WTC11 (cell line): ENCODE data around the gene CREG2.

ENCODE experiments used
- E2F5 ChIP-seq: sonication (generic); formaldehyde crosslinking; IDR thresholded peaks from 2 replicates; pipeline ENCODE4 v1.8.1; 2022; ENCODE audit warnings: mild to moderate bottlenecking, moderate library complexity, missing genetic modification reagents
- GABPB1 ChIP-seq: sonication (generic); formaldehyde crosslinking; IDR thresholded peaks from 2 replicates; pipeline ENCODE4 v1.8.1; 2023; ENCODE audit warnings: mild to moderate bottlenecking, missing genetic modification reagents
- NFYB ChIP-seq: sonication (generic); formaldehyde crosslinking; conservative IDR thresholded peaks from 2 replicates; pipeline ENCODE4 v1.8.0; 2022; ENCODE audit warnings: low read depth, missing genetic modification reagents
- NR2C2 ChIP-seq: sonication (generic); formaldehyde crosslinking; IDR thresholded peaks from 2 replicates; pipeline ENCODE4 v1.8.0; 2022; ENCODE audit warnings: mild to moderate bottlenecking, missing genetic modification reagents
- OVOL2 ChIP-seq: fragments of 250-450 bp; sonication (Bioruptor Pico); IDR thresholded peaks from 2 replicates; pipeline ENCODE4 v1.9.0; 2021; ENCODE audit warnings: mild to moderate bottlenecking, borderline replicate concordance
- USF2 ChIP-seq: sonication (generic); formaldehyde crosslinking; IDR thresholded peaks from 2 replicates; pipeline ENCODE4 v1.8.1; 2023; ENCODE audit warnings: mild to moderate bottlenecking, missing genetic modification reagents, moderate library complexity
- ZNF232 ChIP-seq: sonication (generic); formaldehyde crosslinking; IDR thresholded peaks from 2 replicates; pipeline ENCODE4 v1.8.0; 2022; ENCODE audit warnings: mild to moderate bottlenecking, missing genetic modification reagents
- ZNF263 ChIP-seq: sonication (generic); formaldehyde crosslinking; IDR thresholded peaks from 2 replicates; pipeline ENCODE4 v1.8.1; 2022; ENCODE audit warnings: low read depth, mild to moderate bottlenecking, moderate library complexity, missing genetic modification reagents
- ZNF416 ChIP-seq: fragments of 250-450 bp; sonication (Bioruptor Pico); IDR thresholded peaks from 2 replicates; pipeline ENCODE4 v1.9.0; 2021; ENCODE audit warnings: mild to moderate bottlenecking, inconsistent platforms
- TF ChIP-seq, protein P1 (sequence below): sonication (generic); formaldehyde crosslinking; conservative IDR thresholded peaks from 2 replicates; pipeline ENCODE4 v1.8.1; 2023; ENCODE audit warnings: mild to moderate bottlenecking, low read depth, missing genetic modification reagents, moderate library complexity
- TF ChIP-seq, protein P2 (sequence below): fragments of 200-600 bp; IDR thresholded peaks from 2 replicates; pipeline ENCODE4 v1.8.0; 2022; ENCODE audit warnings: antibody characterized with exemption
- TF ChIP-seq, protein P3 (sequence below): sonication (generic); formaldehyde crosslinking; IDR thresholded peaks from 2 replicates; pipeline ENCODE4 v1.8.1; 2023; ENCODE audit warnings: mild to moderate bottlenecking, missing genetic modification reagents
- TF ChIP-seq, protein P4 (sequence below): sonication (generic); formaldehyde crosslinking; IDR thresholded peaks from 2 replicates; pipeline ENCODE4 v1.8.1; 2023; ENCODE audit warnings: mild to moderate bottlenecking, moderate library complexity, missing genetic modification reagents
- TF ChIP-seq, protein P5 (sequence below): sonication (generic); formaldehyde crosslinking; IDR thresholded peaks from 2 replicates; pipeline ENCODE4 v1.8.0; 2023; ENCODE audit warnings: missing genetic modification reagents

DNA sequence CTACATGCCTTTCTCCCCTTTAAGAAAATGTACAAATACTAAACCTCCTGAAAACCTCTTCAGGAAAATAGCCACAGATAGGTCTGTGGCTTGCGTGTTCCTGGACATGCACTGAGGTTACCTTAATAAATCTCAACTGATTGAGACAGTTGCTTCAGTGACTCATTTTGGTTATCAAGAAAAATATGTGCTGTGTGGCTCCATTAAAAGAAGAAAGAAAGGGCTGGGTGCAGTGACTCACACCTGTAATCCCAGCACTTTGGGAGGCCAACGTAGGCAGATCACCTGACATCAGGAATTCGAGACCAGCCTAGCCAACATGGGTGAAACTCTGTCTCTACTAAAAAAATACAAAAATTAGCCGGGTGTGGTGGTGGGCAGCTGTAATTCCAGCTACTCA is 27.1 kb downstream of the CREG2 start:
- TF ChIP-seq GABPB1 (CRISPR knock-in tag), result no peak
- TF ChIP-seq, protein P1, sequence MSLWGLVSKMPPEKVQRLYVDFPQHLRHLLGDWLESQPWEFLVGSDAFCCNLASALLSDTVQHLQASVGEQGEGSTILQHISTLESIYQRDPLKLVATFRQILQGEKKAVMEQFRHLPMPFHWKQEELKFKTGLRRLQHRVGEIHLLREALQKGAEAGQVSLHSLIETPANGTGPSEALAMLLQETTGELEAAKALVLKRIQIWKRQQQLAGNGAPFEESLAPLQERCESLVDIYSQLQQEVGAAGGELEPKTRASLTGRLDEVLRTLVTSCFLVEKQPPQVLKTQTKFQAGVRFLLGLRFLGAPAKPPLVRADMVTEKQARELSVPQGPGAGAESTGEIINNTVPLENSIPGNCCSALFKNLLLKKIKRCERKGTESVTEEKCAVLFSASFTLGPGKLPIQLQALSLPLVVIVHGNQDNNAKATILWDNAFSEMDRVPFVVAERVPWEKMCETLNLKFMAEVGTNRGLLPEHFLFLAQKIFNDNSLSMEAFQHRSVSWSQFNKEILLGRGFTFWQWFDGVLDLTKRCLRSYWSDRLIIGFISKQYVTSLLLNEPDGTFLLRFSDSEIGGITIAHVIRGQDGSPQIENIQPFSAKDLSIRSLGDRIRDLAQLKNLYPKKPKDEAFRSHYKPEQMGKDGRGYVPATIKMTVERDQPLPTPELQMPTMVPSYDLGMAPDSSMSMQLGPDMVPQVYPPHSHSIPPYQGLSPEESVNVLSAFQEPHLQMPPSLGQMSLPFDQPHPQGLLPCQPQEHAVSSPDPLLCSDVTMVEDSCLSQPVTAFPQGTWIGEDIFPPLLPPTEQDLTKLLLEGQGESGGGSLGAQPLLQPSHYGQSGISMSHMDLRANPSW, result no peak
- TF ChIP-seq ZNF416, result no peak
- TF ChIP-seq USF2 (CRISPR knock-in tag), result no peak
- TF ChIP-seq E2F5, result no peak
- no peak for TF ChIP-seq NFYB
- TF ChIP-seq, protein P2, sequence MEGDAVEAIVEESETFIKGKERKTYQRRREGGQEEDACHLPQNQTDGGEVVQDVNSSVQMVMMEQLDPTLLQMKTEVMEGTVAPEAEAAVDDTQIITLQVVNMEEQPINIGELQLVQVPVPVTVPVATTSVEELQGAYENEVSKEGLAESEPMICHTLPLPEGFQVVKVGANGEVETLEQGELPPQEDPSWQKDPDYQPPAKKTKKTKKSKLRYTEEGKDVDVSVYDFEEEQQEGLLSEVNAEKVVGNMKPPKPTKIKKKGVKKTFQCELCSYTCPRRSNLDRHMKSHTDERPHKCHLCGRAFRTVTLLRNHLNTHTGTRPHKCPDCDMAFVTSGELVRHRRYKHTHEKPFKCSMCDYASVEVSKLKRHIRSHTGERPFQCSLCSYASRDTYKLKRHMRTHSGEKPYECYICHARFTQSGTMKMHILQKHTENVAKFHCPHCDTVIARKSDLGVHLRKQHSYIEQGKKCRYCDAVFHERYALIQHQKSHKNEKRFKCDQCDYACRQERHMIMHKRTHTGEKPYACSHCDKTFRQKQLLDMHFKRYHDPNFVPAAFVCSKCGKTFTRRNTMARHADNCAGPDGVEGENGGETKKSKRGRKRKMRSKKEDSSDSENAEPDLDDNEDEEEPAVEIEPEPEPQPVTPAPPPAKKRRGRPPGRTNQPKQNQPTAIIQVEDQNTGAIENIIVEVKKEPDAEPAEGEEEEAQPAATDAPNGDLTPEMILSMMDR, result no peak
- no peak for TF ChIP-seq OVOL2 (CRISPR knock-in tag)
- TF ChIP-seq, protein P3, sequence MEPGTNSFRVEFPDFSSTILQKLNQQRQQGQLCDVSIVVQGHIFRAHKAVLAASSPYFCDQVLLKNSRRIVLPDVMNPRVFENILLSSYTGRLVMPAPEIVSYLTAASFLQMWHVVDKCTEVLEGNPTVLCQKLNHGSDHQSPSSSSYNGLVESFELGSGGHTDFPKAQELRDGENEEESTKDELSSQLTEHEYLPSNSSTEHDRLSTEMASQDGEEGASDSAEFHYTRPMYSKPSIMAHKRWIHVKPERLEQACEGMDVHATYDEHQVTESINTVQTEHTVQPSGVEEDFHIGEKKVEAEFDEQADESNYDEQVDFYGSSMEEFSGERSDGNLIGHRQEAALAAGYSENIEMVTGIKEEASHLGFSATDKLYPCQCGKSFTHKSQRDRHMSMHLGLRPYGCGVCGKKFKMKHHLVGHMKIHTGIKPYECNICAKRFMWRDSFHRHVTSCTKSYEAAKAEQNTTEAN, result no peak
- TF ChIP-seq, protein P4, sequence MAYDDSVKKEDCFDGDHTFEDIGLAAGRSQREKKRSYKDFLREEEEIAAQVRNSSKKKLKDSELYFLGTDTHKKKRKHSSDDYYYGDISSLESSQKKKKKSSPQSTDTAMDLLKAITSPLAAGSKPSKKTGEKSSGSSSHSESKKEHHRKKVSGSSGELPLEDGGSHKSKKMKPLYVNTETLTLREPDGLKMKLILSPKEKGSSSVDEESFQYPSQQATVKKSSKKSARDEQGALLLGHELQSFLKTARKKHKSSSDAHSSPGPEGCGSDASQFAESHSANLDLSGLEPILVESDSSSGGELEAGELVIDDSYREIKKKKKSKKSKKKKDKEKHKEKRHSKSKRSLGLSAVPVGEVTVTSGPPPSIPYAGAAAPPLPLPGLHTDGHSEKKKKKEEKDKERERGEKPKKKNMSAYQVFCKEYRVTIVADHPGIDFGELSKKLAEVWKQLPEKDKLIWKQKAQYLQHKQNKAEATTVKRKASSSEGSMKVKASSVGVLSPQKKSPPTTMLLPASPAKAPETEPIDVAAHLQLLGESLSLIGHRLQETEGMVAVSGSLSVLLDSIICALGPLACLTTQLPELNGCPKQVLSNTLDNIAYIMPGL, result no peak
- TF ChIP-seq NR2C2 (CRISPR knock-in tag), result no peak
- TF ChIP-seq ZNF232 (CRISPR knock-in tag), result no peak
- TF ChIP-seq ZNF263, result no peak
- TF ChIP-seq, protein P5, sequence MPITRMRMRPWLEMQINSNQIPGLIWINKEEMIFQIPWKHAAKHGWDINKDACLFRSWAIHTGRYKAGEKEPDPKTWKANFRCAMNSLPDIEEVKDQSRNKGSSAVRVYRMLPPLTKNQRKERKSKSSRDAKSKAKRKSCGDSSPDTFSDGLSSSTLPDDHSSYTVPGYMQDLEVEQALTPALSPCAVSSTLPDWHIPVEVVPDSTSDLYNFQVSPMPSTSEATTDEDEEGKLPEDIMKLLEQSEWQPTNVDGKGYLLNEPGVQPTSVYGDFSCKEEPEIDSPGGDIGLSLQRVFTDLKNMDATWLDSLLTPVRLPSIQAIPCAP (CRISPR knock-in tag), result no peak
